T-helper 2 cell (primary cell): ENCODE data around the gene TEDDM1.
"Not testable (repeated sequence)": the region's sequence is repeated elsewhere in the genome, so short reads cannot be mapped to it uniquely, and the experiment has no call there.

Experiments
- DNase-seq, 5 experiments: peaks; one replicate each; pipeline versions ENCODE4 v3.0.0 to v3.0.0-alpha.2; 2012 to 2022
- total RNA-seq, 2 donors: gene quantifications; one replicate each; lab custom pipeline; 2026; lab: John Stamatoyannopoulos, UW

TEDDM1 gene
- 0 reads per million in 2 donors for total RNA-seq

- no peak for DNase-seq
Observed at GRCh38 chr1:182400567-182400966, at the start of gene TEDDM1. TSS of gene TEDDM1 (minus strand) at chr1:182400667. CDS start at chr1:182400485, 182 bp downstream.

- DNase-seq = no peak
Observed at GRCh38 chr1:182450087-182450486, 49.6 kb upstream of the TEDDM1 start, which contains the start of gene RGSL1. TSS of gene RGSL1 (plus strand) at chr1:182450146. CDS start at chr1:182450166, 20 bp downstream.

GRCh38 chr1:182447660-182448059 is 47.2 kb upstream of the TEDDM1 start:
- no peak for DNase-seq

GRCh38 chr1:182447124-182447523 is 46.7 kb upstream of the TEDDM1 start:
- not testable (repeated sequence) for DNase-seq

GRCh38 chr1:182446033-182446669 is 45.7 kb upstream of the TEDDM1 start:
- DNase-seq = peak in 1 of 5 experiments; percentile 34

- DNase-seq = no peak
Observed at GRCh38 chr1:182444497-182444896, 44.0 kb upstream of the TEDDM1 start.

GRCh38 chr1:182442333-182442732 is 41.9 kb upstream of the TEDDM1 start:
- no peak for DNase-seq

- peak in 1 of 5 experiments; percentile 22 for DNase-seq
Observed at GRCh38 chr1:182441719-182442118, 41.3 kb upstream of the TEDDM1 start.

- DNase-seq = no peak
Observed at GRCh38 chr1:182438326-182438725, 37.9 kb upstream of the TEDDM1 start.

GRCh38 chr1:182433580-182433979 is 33.1 kb upstream of the TEDDM1 start:
- DNase-seq = no peak

- no peak for DNase-seq
Observed at GRCh38 chr1:182431278-182431677, 30.8 kb upstream of the TEDDM1 start.

GRCh38 chr1:182430263-182431068 is 30.0 kb upstream of the TEDDM1 start:
- DNase-seq = peak in 4 of 5 experiments; percentile 3 to 90 (median 30)

GRCh38 chr1:182428043-182428442 is 27.6 kb upstream of the TEDDM1 start:
- DNase-seq = no peak

GRCh38 chr1:182426442-182427430 is 26.3 kb upstream of the TEDDM1 start:
- no peak for DNase-seq

- peak in 1 of 5 experiments; percentile 14 for DNase-seq
Observed at GRCh38 chr1:182415789-182416188, 15.3 kb upstream of the TEDDM1 start.

GRCh38 chr1:182413969-182414368 is 13.5 kb upstream of the TEDDM1 start:
- DNase-seq = no peak

- no peak for DNase-seq
Observed at GRCh38 chr1:182413486-182413885, 13.0 kb upstream of the TEDDM1 start.

GRCh38 chr1:182410620-182411273 is 10.3 kb upstream of the TEDDM1 start:
- no peak for DNase-seq

- no peak for DNase-seq
Observed at GRCh38 chr1:182410138-182410537, 9.7 kb upstream of the TEDDM1 start.

GRCh38 chr1:182408435-182409075 is 8.1 kb upstream of the TEDDM1 start:
- DNase-seq = no peak

- no peak for DNase-seq
Observed at GRCh38 chr1:182407724-182408123, 7.3 kb upstream of the TEDDM1 start.

- DNase-seq = no peak
Observed at GRCh38 chr1:182406012-182406411, 5.5 kb upstream of the TEDDM1 start.
